K562 (cell line): ENCODE measurements around the gene CACNA1I. TPM values are rescaled to one million over a fixed set of nuclear protein-coding genes. Genes with fewer than 3 reads are reported as not detected.

Experiments used
- ARID1B ChIP-seq: fragments of 450-650 bp; IDR thresholded peaks from 2 replicates; pipeline ENCODE4 v1.6.1; 2016; ENCODE audit warnings: antibody characterized with exemption, mild to moderate bottlenecking, inconsistent platforms
- ASH1L ChIP-seq: fragments of 450-650 bp; IDR thresholded peaks from 2 replicates; pipeline ENCODE4 v1.6.1; 2018; ENCODE audit warnings: borderline replicate concordance, mild to moderate bottlenecking, low read depth; ENCODE audit not compliant: partially characterized antibody
- CHD2 ChIP-seq: IDR thresholded peaks from 2 replicates; pipeline ENCODE4 v1.6.1; 2011; ENCODE audit warnings: low read depth, low read length
- E2F8 ChIP-seq: fragments of 450-650 bp; IDR thresholded peaks from 2 replicates; pipeline ENCODE4 v1.7.1; 2018; ENCODE audit warnings: mild to moderate bottlenecking, low read depth; ENCODE audit not compliant: partially characterized antibody
- GABPB1 ChIP-seq: sonication (generic); formaldehyde crosslinking; IDR thresholded peaks from 2 replicates; pipeline ENCODE4 v1.8.0; 2022; ENCODE audit warnings: mild to moderate bottlenecking, missing genetic modification reagents
- KDM2B ChIP-seq: fragments of 250-450 bp; sonication (Bioruptor Pico); IDR thresholded peaks from 2 replicates; pipeline ENCODE4 v1.8.0; 2021; ENCODE audit warnings: mild to moderate bottlenecking, moderate library complexity
- OTX1 ChIP-seq: fragments of 450-650 bp; formaldehyde crosslinking; IDR thresholded peaks from 2 replicates; pipeline ENCODE4 v1.4.0; 2022; ENCODE audit warnings: mild to moderate bottlenecking
- TCFL5 ChIP-seq: fragments of 250-450 bp; sonication (Bioruptor Pico); conservative IDR thresholded peaks from 2 replicates; pipeline ENCODE4 v1.6.1; 2021; ENCODE audit warnings: mild to moderate bottlenecking, moderate library complexity, matching md5 sums
- USF1 ChIP-seq: sonication (generic); formaldehyde crosslinking; IDR thresholded peaks from 2 replicates; pipeline ENCODE4 v1.9.0; 2022; ENCODE audit warnings: mild to moderate bottlenecking, missing genetic modification reagents
- ZBTB11 ChIP-seq, 3 experiments: fragments of 200-800 bp in 1 of 3; fragments of 250-450 bp in 1 of 3; fragments of 450-650 bp in 1 of 3; sonication (Bioruptor Pico) in 1 of 3; sonication (Bioruptor generic) in 1 of 3; formaldehyde crosslinking in 1 of 3; IDR thresholded peaks; 2 replicates each; pipeline versions ENCODE4 v1.6.1 to v1.8.0; 2016 to 2022; ENCODE audit warnings: mild to moderate bottlenecking in 2 of 3, missing genetic modification characterization in 2 of 3, missing compliant biosample characterization in 1 of 3, moderate library complexity in 1 of 3
- ZBTB17 ChIP-seq: fragments of 450-650 bp; formaldehyde crosslinking; IDR thresholded peaks from 2 replicates; pipeline ENCODE4 v1.4.0; 2020; ENCODE audit warnings: mild to moderate bottlenecking
- ZKSCAN8 ChIP-seq: fragments of 200-800 bp; sonication (Bioruptor generic); IDR thresholded peaks from 2 replicates; pipeline ENCODE4 v1.6.1; 2016; ENCODE audit warnings: missing genetic modification characterization, missing compliant biosample characterization
- ZNF511 ChIP-seq: sonication (generic); formaldehyde crosslinking; IDR thresholded peaks from 2 replicates; pipeline ENCODE4 v1.8.0; 2022; ENCODE audit warnings: mild to moderate bottlenecking, missing genetic modification reagents
- polyA plus RNA-seq, 8 experiments: library from polyadenylated mRNA; depleted of rRNA in 4 of 8; stranded (reverse) in 5 of 8; unstranded in 3 of 8; fragments of >200 nt; fragmentation: Nextera tagmentation in 2 of 8; fragmentation: Illumina TruSeq in 1 of 8; extraction: Ambion mirVana in 2 of 8; extraction: Trizol in 1 of 8; gene quantifications; 2 replicates each; pipeline versions ENCODE4 v1.2.1 to v1.2.3, GENCODE V29; 2011 to 2014; ENCODE audit warnings: inconsistent platforms in 1 of 8, missing spikeins in 1 of 8
- total RNA-seq, 7 experiments: library from RNA; depleted of rRNA in 6 of 7; stranded (reverse); fragments of >200 nt in 6 of 7; fragmentation: Illumina TruSeq in 2 of 7; extraction: Trizol in 2 of 7; gene quantifications; 2 replicates each; pipeline versions ENCODE4 v1.2.1 to v1.2.3, GENCODE V29; 2011 to 2021; ENCODE audit warnings: low replicate concordance in 1 of 7

CACNA1I gene
- total and polyA plus RNA-seq, 9 of the 15 experiments (the other 6 are each of a cell fraction or from before 2014, with no cell fraction given), result 0.01 to 0.79 (median 0.32) TPM; not detected in 1

DNA sequence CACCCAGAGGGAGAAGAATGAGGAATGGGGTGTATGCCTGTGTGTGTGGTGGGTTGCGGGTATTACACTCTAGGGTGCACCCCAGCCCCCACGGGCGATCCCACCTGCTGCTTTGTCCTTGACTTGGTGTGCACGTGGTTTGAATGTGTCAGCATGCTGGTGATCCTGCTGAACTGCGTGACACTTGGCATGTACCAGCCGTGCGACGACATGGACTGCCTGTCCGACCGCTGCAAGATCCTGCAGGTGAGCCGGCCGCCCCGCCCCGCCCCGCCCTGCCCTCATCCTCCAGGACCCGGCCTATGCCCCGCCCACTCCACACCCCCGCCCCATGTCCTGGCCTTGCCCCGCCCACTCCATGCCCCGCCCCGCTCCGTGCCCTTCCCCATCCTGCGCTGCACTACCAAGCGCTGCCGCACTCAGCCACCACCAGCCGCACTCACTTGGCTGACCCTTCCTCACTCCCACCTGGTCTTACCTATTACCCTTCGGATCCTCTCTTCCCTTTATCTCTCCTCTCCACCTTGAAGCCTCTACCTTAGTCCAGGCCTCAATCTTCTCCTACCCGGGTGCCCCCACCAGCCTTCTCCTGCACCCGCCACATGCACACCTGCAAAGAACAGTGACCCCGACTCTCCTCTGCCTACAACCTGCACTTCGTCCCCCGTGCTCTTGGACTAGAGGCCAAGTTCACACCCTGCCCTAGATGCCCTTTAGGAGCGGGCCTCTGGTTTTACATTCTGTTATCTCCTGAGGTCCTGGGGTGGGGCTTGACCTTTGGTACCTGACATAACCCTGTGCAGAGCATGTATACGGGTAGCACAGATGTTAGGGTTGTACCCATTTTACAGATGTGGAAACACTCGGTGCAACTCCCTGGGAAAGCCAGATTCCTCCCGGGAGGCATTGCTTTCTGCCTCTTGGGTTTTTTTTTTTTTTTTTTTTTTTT lies 27.7 kb downstream of the CACNA1I start (continued):
- TF ChIP-seq ZBTB11 (CRISPR knock-in tag; IDR thresholded peaks at IDR 0.05) (no peak), USF1 (peak; percentile 34; the same call in 1 of the 2 replicates), OTX1 (CRISPR knock-in tag) (no peak), ASH1L (no peak), ARID1B (peak; percentile 19; the same call in 1 of the 2 replicates), CHD2 (no peak), TCFL5 (no peak), ZKSCAN8 (CRISPR knock-in tag) (no peak), ZBTB17 (CRISPR knock-in tag) (no peak), KDM2B (CRISPR knock-in tag) (no peak), GABPB1 (no peak), ZNF511 (CRISPR knock-in tag) (no peak), E2F8 (no peak)
- TF ChIP-seq, all 486 proteins: peak for 12
